ENCODE measurements around the gene ODAD3.

The ODAD3 gene

DNA sequence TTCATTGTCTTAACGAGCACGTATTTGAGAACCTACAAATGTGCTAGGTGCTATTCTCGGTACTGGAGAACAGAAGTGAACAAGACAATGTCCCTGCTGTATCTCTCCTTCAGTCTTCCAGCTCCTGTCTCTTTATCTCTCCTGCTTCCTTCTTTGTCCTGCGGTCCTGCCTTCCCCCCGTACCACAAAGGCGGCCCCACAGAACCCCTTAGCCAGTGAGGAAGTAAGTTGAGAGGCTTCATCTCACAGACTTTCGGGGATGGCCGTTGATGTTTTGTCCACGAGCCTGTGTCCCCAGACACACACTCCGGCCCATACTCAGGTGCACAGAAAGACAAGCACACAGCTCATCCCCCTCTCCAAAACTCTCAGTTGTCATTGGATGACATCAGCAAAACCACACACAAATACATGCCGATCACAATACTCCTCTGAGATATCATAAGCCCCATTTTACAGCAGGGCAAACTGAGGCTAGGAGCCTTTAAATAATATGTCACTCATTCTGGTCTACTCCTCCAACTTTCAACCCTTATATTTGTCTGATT is 61.0 kb downstream of the ODAD3 start:
- DNase-seq: no peak

DNA sequence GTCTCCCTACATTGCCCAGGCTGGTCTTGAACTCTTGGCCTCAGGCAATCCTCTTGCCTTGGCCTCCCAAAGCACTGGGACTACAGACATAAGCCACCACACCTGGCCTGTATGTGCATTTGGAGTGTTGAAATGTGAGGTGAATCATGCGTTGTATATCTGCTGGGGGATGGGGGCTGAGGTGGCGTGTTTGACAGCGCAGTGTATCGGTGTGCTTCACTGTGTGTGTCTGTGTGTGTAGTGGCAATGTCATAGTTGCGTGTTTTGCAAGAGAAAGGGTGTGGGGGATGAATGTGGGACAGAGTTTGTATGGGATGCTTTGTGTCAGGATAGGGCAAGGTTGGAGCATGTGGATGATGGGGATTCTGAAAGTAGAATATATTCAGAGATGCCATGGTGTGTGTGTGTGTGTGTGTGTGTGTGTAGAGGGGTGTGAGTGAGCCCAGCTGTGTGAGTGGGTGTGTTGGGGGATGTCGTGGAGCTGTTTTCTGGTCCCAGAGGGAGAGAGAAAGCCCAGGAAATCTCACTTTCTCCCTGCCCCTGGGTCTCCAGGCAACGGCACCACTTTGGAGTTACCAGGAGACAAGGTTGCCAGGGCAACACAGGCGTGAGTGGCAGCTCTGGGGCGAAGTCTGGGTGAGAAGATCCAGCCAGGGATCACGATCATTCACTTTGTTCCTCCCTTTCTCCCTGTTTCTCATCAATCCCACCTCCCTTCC is 61.6 kb downstream of the ODAD3 start:
- DNase-seq: peak; percentile 88

DNA sequence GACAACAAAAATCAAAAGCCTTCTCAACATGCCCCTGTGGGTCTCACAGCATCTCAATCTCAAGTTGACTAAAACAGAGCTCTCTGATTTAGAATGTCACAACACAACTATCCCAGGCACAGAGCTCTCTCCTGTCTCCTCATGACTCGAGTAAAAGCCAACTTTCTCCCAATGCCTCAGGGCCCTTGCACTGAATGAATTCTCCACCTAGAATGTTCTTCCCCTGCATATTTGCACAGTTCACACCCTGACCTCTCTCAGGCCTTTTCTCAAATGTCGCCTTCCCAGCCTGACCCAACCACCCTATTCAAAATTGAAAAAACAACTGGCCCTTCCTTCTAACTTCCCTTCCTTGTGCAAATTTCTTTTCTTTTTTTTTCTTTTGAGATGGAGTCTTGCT is 64.2 kb downstream of the ODAD3 start:
- no peak for DNase-seq

Data from retina (tissue), 1 donor.